ENCODE measurements around the gene AHDC1. TPM values are rescaled to one million over a fixed set of nuclear protein-coding genes. Genes with fewer than 3 reads are reported as not detected.

Gene AHDC1
- polyA plus RNA-seq, 1 donor (not counting 4 experiments of a cell fraction or from before 2014, with no cell fraction given), result 4.2 TPM

GRCh38 chr1:27646676-27647075 is 42.7 kb upstream of the AHDC1 start:
- Histone ChIP-seq H3K4me3 (ENCODE audit: control insufficient read depth in 2 of 3, extremely low read depth in 1 of 3, insufficient read depth in 2 of 3, low read depth in 1 of 3, low read length in 3 of 3) (no peak overlapping the region), H3K4me1 (ENCODE audit: control insufficient read depth, extremely low read depth, insufficient read depth, low read length) (peaks cover 24% of the 10 kb centered on the region), H3K27me3 (ENCODE audit: control insufficient read depth, extremely low read depth, insufficient read depth, low read length) (no peaks in the 10 kb centered on the region), H3K9ac (ENCODE audit: control insufficient read depth, extremely low read depth, insufficient read depth, low read length) (no peak overlapping the region), H3K9me1 (ENCODE audit: control insufficient read depth, extremely low read depth, insufficient read depth, low read length) (no peaks in the 10 kb centered on the region), H3K79me2 (ENCODE audit: control insufficient read depth, insufficient read depth, low read length) (no peaks in the 10 kb centered on the region), H3K4me2 (ENCODE audit: control insufficient read depth, extremely low read depth, insufficient read depth, low read depth, low read length) (no peak overlapping the region), H3K36me3 (ENCODE audit: control insufficient read depth in 2 of 2, extremely low read depth in 1 of 2, insufficient read depth in 2 of 2, low read length in 2 of 2) (no peaks in the 10 kb centered on the region), H2AFZ (ENCODE audit: control insufficient read depth, low read length) (no peak overlapping the region), H4K20me1 (ENCODE audit: control insufficient read depth, extremely low read depth, insufficient read depth, low read length) (no peaks in the 10 kb centered on the region), H3K9me3 (ENCODE audit: control insufficient read depth, low read depth, low read length) (no peaks in the 10 kb centered on the region), H3K27ac (ENCODE audit: control insufficient read depth, insufficient read depth, low read length) (no peak overlapping the region)
- FAIRE-seq (peak; percentile 79), DNase-seq (ENCODE audit: low read depth, low spot score) (peak; percentile 70)
- TF ChIP-seq CTCF (optimal IDR thresholded peaks at IDR 0.05 in 1 of 3, IDR thresholded peaks at IDR 0.05 in 1 of 3, conservative IDR thresholded peaks at IDR 0.05 in 1 of 3; ENCODE audit: extremely low read depth in 1 of 3, insufficient read depth in 2 of 3, low read length in 3 of 3), result no peak
- TF ChIP-seq EZH2 (IDR thresholded peaks at IDR 0.05; ENCODE audit: low read length), result no peak
- dilution Hi-C loops (cut with MboI; ENCODE audit: extremely low pct_ligation_motif_present, low sequenced_read_pairs), result no loop called here

- no peaks in the 10 kb centered on the region for H4K20me1 ChIP-seq (ENCODE audit: control insufficient read depth, extremely low read depth, insufficient read depth, low read length)
- no peaks in the 10 kb centered on the region for H3K9me1 ChIP-seq (ENCODE audit: control insufficient read depth, extremely low read depth, insufficient read depth, low read length)
- H3K4me2 ChIP-seq (ENCODE audit: control insufficient read depth, extremely low read depth, insufficient read depth, low read depth, low read length), result no peak overlapping the region
- FAIRE-seq (no peak), DNase-seq (ENCODE audit: low read depth, low spot score) (no peak)
- H3K36me3 ChIP-seq (ENCODE audit: control insufficient read depth in 2 of 2, extremely low read depth in 1 of 2, insufficient read depth in 2 of 2, low read length in 2 of 2), result no peaks in the 10 kb centered on the region
- H3K79me2 ChIP-seq (ENCODE audit: control insufficient read depth, insufficient read depth, low read length), result no peaks in the 10 kb centered on the region
- H3K4me3 ChIP-seq (ENCODE audit: control insufficient read depth in 2 of 3, extremely low read depth in 1 of 3, insufficient read depth in 2 of 3, low read depth in 1 of 3, low read length in 3 of 3), result no peak overlapping the region
- H3K4me1 ChIP-seq (ENCODE audit: control insufficient read depth, extremely low read depth, insufficient read depth, low read length), result peaks cover 12% of the 10 kb centered on the region
- H3K9me3 ChIP-seq (ENCODE audit: control insufficient read depth, low read depth, low read length), result no peaks in the 10 kb centered on the region
- H3K27ac ChIP-seq (ENCODE audit: control insufficient read depth, insufficient read depth, low read length), result no peak overlapping the region
- no peaks in the 10 kb centered on the region for H3K27me3 ChIP-seq (ENCODE audit: control insufficient read depth, extremely low read depth, insufficient read depth, low read length)
- dilution Hi-C loops (cut with MboI; ENCODE audit: extremely low pct_ligation_motif_present, low sequenced_read_pairs), result no loop called here
- H2AFZ ChIP-seq (ENCODE audit: control insufficient read depth, low read length), result no peak overlapping the region
- no peak overlapping the region for H3K9ac ChIP-seq (ENCODE audit: control insufficient read depth, extremely low read depth, insufficient read depth, low read length)
- TF ChIP-seq EZH2 (IDR thresholded peaks at IDR 0.05; ENCODE audit: low read length) (no peak), CTCF (optimal IDR thresholded peaks at IDR 0.05 in 1 of 3, IDR thresholded peaks at IDR 0.05 in 1 of 3, conservative IDR thresholded peaks at IDR 0.05 in 1 of 3; ENCODE audit: extremely low read depth in 1 of 3, insufficient read depth in 2 of 3, low read length in 3 of 3) (no peak)
Measured at GRCh38 chr1:27645071-27645415, 41.1 kb upstream of the AHDC1 start.
